ENCODE measurements around the gene NMUR2.

NMUR2 gene, protein sequence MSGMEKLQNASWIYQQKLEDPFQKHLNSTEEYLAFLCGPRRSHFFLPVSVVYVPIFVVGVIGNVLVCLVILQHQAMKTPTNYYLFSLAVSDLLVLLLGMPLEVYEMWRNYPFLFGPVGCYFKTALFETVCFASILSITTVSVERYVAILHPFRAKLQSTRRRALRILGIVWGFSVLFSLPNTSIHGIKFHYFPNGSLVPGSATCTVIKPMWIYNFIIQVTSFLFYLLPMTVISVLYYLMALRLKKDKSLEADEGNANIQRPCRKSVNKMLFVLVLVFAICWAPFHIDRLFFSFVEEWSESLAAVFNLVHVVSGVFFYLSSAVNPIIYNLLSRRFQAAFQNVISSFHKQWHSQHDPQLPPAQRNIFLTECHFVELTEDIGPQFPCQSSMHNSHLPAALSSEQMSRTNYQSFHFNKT

DNA sequence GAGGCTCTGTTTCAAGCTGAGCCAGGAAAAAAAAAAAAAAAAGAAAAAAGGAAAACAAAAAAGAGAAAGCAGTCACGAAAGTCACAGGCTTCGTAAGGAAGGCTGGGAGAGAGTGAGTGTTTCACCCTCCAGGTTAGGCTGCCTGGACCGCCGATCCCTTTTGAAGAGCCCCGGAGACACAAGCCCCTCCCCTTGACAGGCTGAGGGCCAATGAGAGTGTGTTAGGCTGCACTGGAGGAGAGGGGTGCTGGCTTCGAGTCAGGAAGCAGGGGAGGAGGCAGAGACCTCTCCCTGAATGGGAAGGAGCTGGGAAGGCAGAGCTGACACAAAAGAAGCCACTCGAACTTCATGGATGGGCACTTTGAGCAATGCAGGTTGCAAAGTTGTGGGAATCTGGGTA is at the start of gene NMUR2:
Gene NMUR2 (minus strand): TSS at position 135 of the 400 bp plus-strand sequence. CDS start 166 bp downstream, outside the sequence.
- Mint-ChIP-seq H3K36me3 (ENCODE audit: low read depth) (no peaks in the 10 kb centered on the region), H3K9me3 (peaks cover 9% of the 10 kb centered on the region), H3K4me3 (peak within 1 kb of the TSS; percentile 66), H3K27ac (no peak within 1 kb of the TSS), H3K4me1 (peaks cover 6% of the 10 kb centered on the region), H3K27me3 (ENCODE audit: low read depth, poor library complexity) (peaks cover 10% of the 10 kb centered on the region)
- TF ChIP-seq, protein P1, sequence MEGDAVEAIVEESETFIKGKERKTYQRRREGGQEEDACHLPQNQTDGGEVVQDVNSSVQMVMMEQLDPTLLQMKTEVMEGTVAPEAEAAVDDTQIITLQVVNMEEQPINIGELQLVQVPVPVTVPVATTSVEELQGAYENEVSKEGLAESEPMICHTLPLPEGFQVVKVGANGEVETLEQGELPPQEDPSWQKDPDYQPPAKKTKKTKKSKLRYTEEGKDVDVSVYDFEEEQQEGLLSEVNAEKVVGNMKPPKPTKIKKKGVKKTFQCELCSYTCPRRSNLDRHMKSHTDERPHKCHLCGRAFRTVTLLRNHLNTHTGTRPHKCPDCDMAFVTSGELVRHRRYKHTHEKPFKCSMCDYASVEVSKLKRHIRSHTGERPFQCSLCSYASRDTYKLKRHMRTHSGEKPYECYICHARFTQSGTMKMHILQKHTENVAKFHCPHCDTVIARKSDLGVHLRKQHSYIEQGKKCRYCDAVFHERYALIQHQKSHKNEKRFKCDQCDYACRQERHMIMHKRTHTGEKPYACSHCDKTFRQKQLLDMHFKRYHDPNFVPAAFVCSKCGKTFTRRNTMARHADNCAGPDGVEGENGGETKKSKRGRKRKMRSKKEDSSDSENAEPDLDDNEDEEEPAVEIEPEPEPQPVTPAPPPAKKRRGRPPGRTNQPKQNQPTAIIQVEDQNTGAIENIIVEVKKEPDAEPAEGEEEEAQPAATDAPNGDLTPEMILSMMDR (IDR thresholded peaks at IDR 0.05): no peak
- DNase-seq: peak; percentile 54

DNA sequence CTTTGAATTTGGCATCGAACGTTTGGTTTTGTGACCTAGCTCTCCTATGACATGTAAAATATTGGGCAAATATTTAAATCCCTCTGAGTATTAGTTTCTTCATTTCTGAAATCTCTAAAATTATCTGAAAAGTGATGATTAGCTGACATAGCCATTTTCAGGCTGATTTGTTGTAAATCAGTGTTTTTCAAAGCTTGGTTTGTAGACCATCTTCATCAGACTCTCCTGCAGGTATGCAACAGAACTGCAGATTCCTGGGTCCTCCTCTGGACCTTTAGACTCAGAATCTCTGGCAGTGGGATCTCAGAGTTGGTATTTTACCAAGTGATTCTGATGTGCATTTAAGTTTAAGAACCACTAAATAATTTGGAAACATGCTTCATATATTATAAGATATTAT is 38.9 kb upstream of the NMUR2 start:
- Mint-ChIP-seq H3K27me3 (ENCODE audit: low read depth, poor library complexity) (peaks cover 7% of the 10 kb centered on the region), H3K36me3 (ENCODE audit: low read depth) (no peaks in the 10 kb centered on the region), H3K4me1 (no peaks in the 10 kb centered on the region), H3K9me3 (peaks cover 6% of the 10 kb centered on the region), H3K27ac (no peak overlapping the region), H3K4me3 (no peak overlapping the region)
- DNase-seq: no peak
- TF ChIP-seq, protein P1 (IDR thresholded peaks at IDR 0.05): no peak

DNA sequence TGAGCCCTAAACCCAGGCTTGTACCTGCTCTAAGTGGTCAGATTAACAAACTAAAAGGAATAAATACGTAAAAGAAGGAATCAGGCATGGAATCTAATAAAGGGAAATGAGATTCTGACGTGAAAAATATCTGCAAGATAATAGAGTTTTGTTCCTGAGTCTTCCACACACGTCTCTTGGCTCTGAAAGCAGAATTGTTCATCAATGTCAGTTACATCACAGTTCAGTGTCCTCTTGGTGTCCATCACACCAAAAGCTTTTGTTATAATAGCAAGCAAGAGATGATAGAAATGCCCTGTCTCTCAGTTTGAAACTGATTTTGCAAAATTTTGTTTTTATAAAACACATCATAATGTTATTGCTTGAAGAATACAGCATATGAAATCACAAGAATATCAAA is 34.7 kb upstream of the NMUR2 start:
- no peak overlapping the region for H3K27ac Mint-ChIP-seq
- H3K4me3 Mint-ChIP-seq: no peak overlapping the region
- peaks cover 4% of the 10 kb centered on the region for H3K27me3 Mint-ChIP-seq (ENCODE audit: low read depth, poor library complexity)
- H3K4me1 Mint-ChIP-seq: no peaks in the 10 kb centered on the region
- H3K36me3 Mint-ChIP-seq (ENCODE audit: low read depth): no peaks in the 10 kb centered on the region
- TF ChIP-seq, protein P1 (IDR thresholded peaks at IDR 0.05): no peak
- H3K9me3 Mint-ChIP-seq: peaks cover 6% of the 10 kb centered on the region
- DNase-seq: no peak

DNA sequence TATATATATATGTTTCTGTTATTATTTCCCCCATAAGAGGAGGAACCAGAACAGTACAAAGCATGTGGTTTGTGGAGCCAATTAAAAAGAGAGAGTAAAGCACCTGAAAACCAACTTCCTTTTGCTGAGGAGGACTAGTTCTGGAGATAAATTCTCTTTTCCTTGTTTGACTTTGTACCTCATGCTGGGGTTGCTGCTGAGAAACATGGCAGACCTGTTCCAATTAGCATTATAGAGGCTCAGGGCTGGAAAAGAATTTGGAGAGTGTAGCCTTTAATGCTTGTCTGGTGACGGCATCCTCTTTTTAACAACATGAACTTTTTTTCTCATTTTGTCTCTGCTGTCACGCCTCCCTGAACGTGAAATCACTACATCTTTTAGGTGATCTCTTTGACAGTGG is 32.8 kb upstream of the NMUR2 start:
- Mint-ChIP-seq H3K4me3 (no peak overlapping the region), H3K27me3 (ENCODE audit: low read depth, poor library complexity) (no peaks in the 10 kb centered on the region), H3K36me3 (ENCODE audit: low read depth) (no peaks in the 10 kb centered on the region), H3K27ac (no peak overlapping the region), H3K9me3 (peaks cover 3% of the 10 kb centered on the region), H3K4me1 (no peaks in the 10 kb centered on the region)
- no peak for DNase-seq
- TF ChIP-seq, protein P1 (IDR thresholded peaks at IDR 0.05): no peak

DNA sequence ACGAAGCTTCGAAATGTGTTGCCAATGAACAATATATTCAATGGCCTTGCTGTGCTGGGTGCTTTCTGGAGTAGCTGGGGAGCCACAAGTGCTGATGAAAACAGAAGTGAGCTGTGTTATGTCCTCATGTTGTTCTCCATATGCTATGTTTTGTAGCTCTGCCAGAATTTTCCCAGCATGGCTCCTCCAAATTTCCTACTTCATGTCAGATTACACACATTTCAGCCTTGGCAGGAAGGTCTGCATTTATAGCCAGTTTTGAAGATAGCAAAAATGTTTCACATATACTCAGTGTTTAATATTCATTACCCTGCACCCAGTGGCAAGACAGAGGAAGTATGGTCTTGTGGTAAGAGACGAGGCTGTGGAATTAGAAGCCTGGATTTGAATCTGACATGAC is 22.6 kb upstream of the NMUR2 start:
- Mint-ChIP-seq H3K27me3 (ENCODE audit: low read depth, poor library complexity) (no peaks in the 10 kb centered on the region), H3K27ac (no peak overlapping the region)

More for the DNA sequence above, 22.6 kb upstream of the NMUR2 start:
- DNase-seq: no peak
- TF ChIP-seq, protein P1 (IDR thresholded peaks at IDR 0.05): no peak
- H3K36me3 Mint-ChIP-seq (ENCODE audit: low read depth): no peaks in the 10 kb centered on the region
- H3K9me3 Mint-ChIP-seq: no peaks in the 10 kb centered on the region
- no peak overlapping the region for H3K4me3 Mint-ChIP-seq
- no peaks in the 10 kb centered on the region for H3K4me1 Mint-ChIP-seq
